Measurements from ENCODE around the gene CSPG4.
"Not testable (repeated sequence)": the region's sequence is repeated elsewhere in the genome, so short reads cannot be mapped to it uniquely, and the experiment has no call there.

CSPG4 gene

GRCh38 chr15:75758071-75758872, 45.6 kb upstream of the CSPG4 start:
- peak; percentile 37 for TF ChIP-seq CTCF (IDR thresholded peaks at IDR 0.05; ENCODE audit: low read depth, low read length, missing control alignments)
- H3K4me3 ChIP-seq (ENCODE audit: low read depth, low read length) = peak overlapping the region; percentile 72
- DNase-seq (ENCODE audit: low read depth) = peak; percentile 54

- not testable (repeated sequence) for DNase-seq (ENCODE audit: low read depth); H3K4me3 ChIP-seq (ENCODE audit: low read depth, low read length)
Measured at GRCh38 chr15:75754871-75755270, 42.2 kb upstream of the CSPG4 start.

- DNase-seq (ENCODE audit: low read depth) = no peak
- TF ChIP-seq CTCF (IDR thresholded peaks at IDR 0.05; ENCODE audit: low read depth, low read length, missing control alignments) = no peak
- H3K4me3 ChIP-seq (ENCODE audit: low read depth, low read length) = no peak overlapping the region
Measured at GRCh38 chr15:75753145-75753544, 40.5 kb upstream of the CSPG4 start.

- no peak for DNase-seq (ENCODE audit: low read depth)
- H3K4me3 ChIP-seq (ENCODE audit: low read depth, low read length) = no peak overlapping the region
- no peak for TF ChIP-seq CTCF (IDR thresholded peaks at IDR 0.05; ENCODE audit: low read depth, low read length, missing control alignments)
Measured at GRCh38 chr15:75751891-75752290, 39.2 kb upstream of the CSPG4 start.

GRCh38 chr15:75751116-75751875, 38.6 kb upstream of the CSPG4 start:
- no peak for TF ChIP-seq CTCF (IDR thresholded peaks at IDR 0.05; ENCODE audit: low read depth, low read length, missing control alignments)
- DNase-seq (ENCODE audit: low read depth) = no peak
- no peak overlapping the region for H3K4me3 ChIP-seq (ENCODE audit: low read depth, low read length)

GRCh38 chr15:75750261-75751050, 37.8 kb upstream of the CSPG4 start:
- TF ChIP-seq CTCF (IDR thresholded peaks at IDR 0.05; ENCODE audit: low read depth, low read length, missing control alignments) = no peak
- no peak for DNase-seq (ENCODE audit: low read depth)
- H3K4me3 ChIP-seq (ENCODE audit: low read depth, low read length) = no peak overlapping the region

GRCh38 chr15:75749820-75750219, 37.2 kb upstream of the CSPG4 start:
- no peak for DNase-seq (ENCODE audit: low read depth)
- no peak for TF ChIP-seq CTCF (IDR thresholded peaks at IDR 0.05; ENCODE audit: low read depth, low read length, missing control alignments)
- H3K4me3 ChIP-seq (ENCODE audit: low read depth, low read length) = no peak overlapping the region

- not testable (repeated sequence) for DNase-seq (ENCODE audit: low read depth); H3K4me3 ChIP-seq (ENCODE audit: low read depth, low read length)
Measured at GRCh38 chr15:75748882-75749281, 36.2 kb upstream of the CSPG4 start.

GRCh38 chr15:75747121-75747520, 34.5 kb upstream of the CSPG4 start:
- not testable (repeated sequence) for H3K4me3 ChIP-seq (ENCODE audit: low read depth, low read length); DNase-seq (ENCODE audit: low read depth)

All from GM12864 (cell line).